HG03432 (cell line): ENCODE results near the gene DHX8.

Experiments
- ATAC-seq: cut with Tn5 transposase; IDR thresholded peaks from one replicate; pipeline ENCODE4 v1.9.1; 2021; ENCODE audit warnings: mild to moderate bottlenecking, moderate library complexity; ENCODE audit not compliant: unreplicated experiment

The DHX8 gene

GRCh38 chr17:43572368-43572980 lies 88.7 kb downstream of the DHX8 start:
- ATAC-seq: no peak

- no peak for ATAC-seq
Measured at GRCh38 chr17:43573579-43574321, 90.0 kb downstream of the DHX8 start.

- no peak for ATAC-seq
Measured at GRCh38 chr17:43574348-43574747, 90.6 kb downstream of the DHX8 start.

- ATAC-seq: no peak
Measured at GRCh38 chr17:43574896-43575525, 91.2 kb downstream of the DHX8 start.
